Measurements from ENCODE around the gene CA5A. TPM values are rescaled to one million over a fixed set of nuclear protein-coding genes. Genes with fewer than 3 reads are reported as not detected.

Gene CA5A
- total and polyA plus RNA-seq, 2 of the 13 experiments (the other 11 are each of a cell fraction or from before 2014, with no cell fraction given): 66.8 to 106 TPM

- no peak for TF ChIP-seq ZNF775 (CRISPR knock-in tag; IDR thresholded peaks at IDR 0.05; ENCODE audit: borderline replicate concordance)
- 0 out of 2 replicates have a peak, but pooled peaks have one; percentile 44 for TF ChIP-seq ZNF512B (CRISPR knock-in tag; IDR thresholded peaks at IDR 0.05; ENCODE audit: borderline replicate concordance)
- no peak for TF ChIP-seq NONO (IDR thresholded peaks at IDR 0.05)
- TF ChIP-seq NONO (CRISPR knock-in tag; conservative IDR thresholded peaks at IDR 0.05): 0 out of 2 replicates have a peak, but pooled peaks have one; percentile 16
- peak; percentile 27 for TF ChIP-seq HOXA3 (CRISPR knock-in tag; IDR thresholded peaks at IDR 0.05)
- TF ChIP-seq KLF16 (CRISPR knock-in tag; IDR thresholded peaks at IDR 0.05): no peak
Observed at GRCh38 chr16:87844120-87844733, 92.1 kb downstream of the CA5A start (continued).

- no peak for DNase-seq (ENCODE audit: low spot score)
- H3K4me1 ChIP-seq (ENCODE audit: insufficient read depth, low read length): peaks cover 99% of the 10 kb centered on the region
- TF ChIP-seq ZNF124 (CRISPR knock-in tag; IDR thresholded peaks at IDR 0.05): no peak
- no peak for TF ChIP-seq TRIM22 (IDR thresholded peaks at IDR 0.05)
- no peak for TF ChIP-seq RARG (CRISPR knock-in tag; IDR thresholded peaks at IDR 0.05; ENCODE audit: low read depth)
- no peak for TF ChIP-seq ZNF605 (CRISPR knock-in tag; IDR thresholded peaks at IDR 0.05)
- no peak for TF ChIP-seq MXD3 (CRISPR knock-in tag; IDR thresholded peaks at IDR 0.05)
- no peak for TF ChIP-seq TEAD3 (CRISPR knock-in tag; optimal IDR thresholded peaks at IDR 0.05; ENCODE audit: borderline replicate concordance)
- no peak for TF ChIP-seq SIN3B (IDR thresholded peaks at IDR 0.05; ENCODE audit: low read length)
- no peak for TF ChIP-seq NFE2 (CRISPR knock-in tag; IDR thresholded peaks at IDR 0.05)
- no peak for TF ChIP-seq NFKB2 (CRISPR knock-in tag; IDR thresholded peaks at IDR 0.05; ENCODE audit: borderline replicate concordance)
- no peak for TF ChIP-seq SAFB2 (CRISPR knock-in tag; IDR thresholded peaks at IDR 0.05; ENCODE audit: borderline replicate concordance, low read depth)
- TF ChIP-seq ZNF274 (CRISPR knock-in tag; IDR thresholded peaks at IDR 0.05): no peak
- no peak for TF ChIP-seq HDAC2 (CRISPR knock-in tag; IDR thresholded peaks at IDR 0.05)
- TF ChIP-seq AGO2 (optimal IDR thresholded peaks at IDR 0.05; ENCODE audit: low read depth, low read length): peak; percentile 58
- TF ChIP-seq ZNF660 (CRISPR knock-in tag; IDR thresholded peaks at IDR 0.05; ENCODE audit: borderline replicate concordance, low read depth): no peak
Observed at GRCh38 chr16:87843678-87844105, 92.6 kb downstream of the CA5A start.

More at GRCh38 chr16:87843678-87844105, 92.6 kb downstream of the CA5A start:
- H2AFZ ChIP-seq (ENCODE audit: low read length): no peak overlapping the region
- in situ Hi-C loops (cut with HindIII; ENCODE audit: extremely low pct_ligation_motif_present, low pct_unique_long_range_greater_than_20kb): no loop called here
- H3K27ac ChIP-seq (ENCODE audit: extremely low read length, insufficient read depth, low read length): peak overlapping the region; percentile 76
- FAIRE-seq (no peak), ATAC-seq (no peak)
- peaks cover 67% of the 10 kb centered on the region for H3K79me2 ChIP-seq (ENCODE audit: insufficient read depth, low read length)
- H4K20me1 ChIP-seq (ENCODE audit: insufficient read depth, low read length): peaks cover 20% of the 10 kb centered on the region; the same call in 1 of the 2 replicates
- H3K4me2 ChIP-seq (ENCODE audit: low read depth, low read length): peak overlapping the region; percentile 28; the same call in 1 of the 2 replicates
- WGBS (ENCODE audit: low lambda C conversion rate): 86% methylated on average over 17 of the region's 17 CpGs
- BruUV-seq (replicated peaks): no TSS peak
- peak overlapping the region; percentile 41 for H3K9ac ChIP-seq (ENCODE audit: insufficient read depth, low read depth, low read length)
- ChIA-PET POLR2A (interaction anchor here (0.6 to 2.8 kb wide), 7 partner anchors 10 to 65 kb away, joined by 4 to 17 read pairs (median 4); partner anchors contain the start of gene SLC7A5), CTCF (ENCODE audit: low intra/inter-chr PET ratio, low total read pairs) (interaction anchor here (0.7 kb wide), 1 partner anchor 65 kb away, joined by 3 read pairs; no protein-coding TSS in a partner anchor)
- intact Hi-C loops (cut with micrococcal nuclease; ENCODE audit: unreplicated experiment): no loop called here
- peaks cover 57 to 69% of the 10 kb centered on the region in 2 experiments for H3K36me3 ChIP-seq (replicated peaks in 1 of 2; ENCODE audit: control insufficient read depth in 1 of 2, insufficient read depth in 2 of 2, low read length in 2 of 2)
- H3K27me3 ChIP-seq (ENCODE audit: control insufficient read depth in 1 of 2, insufficient read depth in 2 of 2, low read length in 2 of 2): no peaks in the 10 kb centered on the region
- H3K4me3 ChIP-seq (replicated peaks in 1 of 3; ENCODE audit: insufficient read depth in 1 of 3, low read depth in 2 of 3, low read length in 3 of 3): no peak overlapping the region; a peak in 1 of 6 replicates
- no peaks in the 10 kb centered on the region for H3K9me3 ChIP-seq (ENCODE audit: low read length)
